NCI-H82 treated with DMSO at 0.1 percent for 48 hours (cell line): ENCODE data around the gene TRIM44.
"Not testable (repeated sequence)": the region's sequence is repeated elsewhere in the genome, so short reads cannot be mapped to it uniquely, and the experiment has no call there.

ENCODE experiments used
- DNase-seq: peaks from one replicate; lab custom pipeline; 2025; ENCODE audit not compliant: unreplicated experiment; lab: John Stamatoyannopoulos, UW

The TRIM44 gene

DNA sequence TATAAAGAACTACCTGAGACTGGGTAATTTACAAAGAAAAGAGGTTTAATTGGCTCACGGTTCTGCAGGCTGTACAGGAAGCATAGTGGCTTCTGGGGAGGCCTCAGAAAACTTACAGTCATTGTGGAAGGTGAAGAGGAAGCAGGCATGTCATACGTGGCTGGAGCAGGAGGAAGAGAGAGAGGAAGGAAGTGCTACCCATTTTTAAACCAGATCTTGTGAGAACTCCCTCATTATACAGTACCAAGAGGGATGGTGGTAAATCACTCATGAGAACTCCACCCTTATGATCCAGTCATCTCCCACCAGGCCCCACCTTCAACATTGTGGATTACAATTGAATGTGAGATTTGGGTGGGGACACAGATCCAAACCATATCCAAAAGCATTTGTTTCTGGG, 53.1 kb downstream of the TRIM44 start:
- DNase-seq = not testable (repeated sequence)

- DNase-seq = no peak
Measured at GRCh38 chr11:35717043-35717442, 54.5 kb downstream of the TRIM44 start.

DNA sequence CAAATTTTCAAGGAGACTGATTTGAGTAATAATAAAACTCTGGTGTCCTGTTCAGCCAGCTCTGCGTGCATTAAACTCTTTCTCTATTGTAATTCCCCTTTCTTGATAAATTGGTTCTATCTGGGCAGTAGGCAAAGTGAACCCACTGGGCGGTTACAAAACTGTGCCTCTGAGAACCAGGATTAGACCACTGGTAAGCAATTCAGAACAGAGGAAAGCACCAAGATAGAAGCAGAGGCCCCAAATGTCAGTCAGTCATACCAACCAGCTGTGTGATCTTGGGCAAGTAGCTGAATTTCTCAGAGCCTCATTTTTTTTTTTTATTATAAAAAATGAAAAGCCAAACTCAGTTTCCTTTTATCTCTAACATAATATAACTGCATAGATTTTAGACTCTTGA, 54.9 kb downstream of the TRIM44 start:
- DNase-seq = peak; percentile 52

DNA sequence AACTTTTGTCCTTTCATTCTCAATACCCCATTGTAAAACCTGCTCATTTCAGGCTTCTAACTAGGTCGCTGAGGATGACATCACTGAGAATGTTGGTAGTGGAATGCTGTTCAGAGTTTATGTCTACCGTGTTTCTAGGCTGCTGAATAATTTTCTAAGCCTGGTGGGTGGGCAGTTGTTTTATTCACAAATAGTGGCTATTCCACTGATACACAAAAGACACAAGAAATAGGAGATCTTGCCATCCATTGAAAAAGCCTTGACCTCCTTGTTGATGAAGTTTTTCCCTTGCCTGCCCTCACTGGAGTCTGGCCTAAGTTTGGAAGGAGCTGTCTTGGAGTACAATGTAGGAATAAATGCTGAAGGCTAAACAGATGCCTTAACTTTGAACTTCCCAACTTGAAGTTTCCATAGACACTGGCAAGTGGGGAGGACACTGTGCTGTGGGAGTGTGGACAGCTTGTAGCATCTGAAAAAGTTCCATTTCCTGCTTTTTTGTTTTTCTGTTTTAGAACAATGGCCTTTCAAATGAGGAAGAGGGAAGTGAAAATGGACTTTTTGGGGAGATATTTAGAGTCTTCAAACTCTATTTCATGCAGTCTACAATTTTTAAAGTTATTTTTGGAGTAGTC, 59.2 kb downstream of the TRIM44 start:
- no peak for DNase-seq

GRCh38 chr11:35722641-35723040, 60.1 kb downstream of the TRIM44 start:
- no peak for DNase-seq

GRCh38 chr11:35723493-35723892, 60.9 kb downstream of the TRIM44 start:
- no peak for DNase-seq

- DNase-seq = no peak
Measured at GRCh38 chr11:35723913-35724312, 61.3 kb downstream of the TRIM44 start.

DNA sequence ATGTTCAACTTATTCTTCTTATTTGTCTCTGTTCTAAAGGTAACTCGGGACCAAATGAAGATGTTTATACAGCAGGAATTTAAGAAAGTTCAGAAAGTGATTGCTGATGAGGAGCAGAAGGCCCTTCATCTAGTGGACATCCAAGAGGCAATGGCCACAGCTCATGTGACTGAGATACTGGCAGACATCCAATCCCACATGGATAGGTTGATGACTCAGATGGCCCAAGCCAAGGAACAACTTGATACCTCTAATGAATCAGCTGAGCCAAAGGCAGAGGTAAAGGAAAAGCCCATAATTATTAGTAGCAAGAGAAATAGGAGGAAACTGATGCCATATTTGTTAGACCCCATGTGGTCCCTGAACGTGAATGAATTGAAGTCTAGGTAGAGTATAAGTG, 63.3 kb downstream of the TRIM44 start:
- no peak for DNase-seq

GRCh38 chr11:35727140-35727539, 64.6 kb downstream of the TRIM44 start:
- no peak for DNase-seq

DNA sequence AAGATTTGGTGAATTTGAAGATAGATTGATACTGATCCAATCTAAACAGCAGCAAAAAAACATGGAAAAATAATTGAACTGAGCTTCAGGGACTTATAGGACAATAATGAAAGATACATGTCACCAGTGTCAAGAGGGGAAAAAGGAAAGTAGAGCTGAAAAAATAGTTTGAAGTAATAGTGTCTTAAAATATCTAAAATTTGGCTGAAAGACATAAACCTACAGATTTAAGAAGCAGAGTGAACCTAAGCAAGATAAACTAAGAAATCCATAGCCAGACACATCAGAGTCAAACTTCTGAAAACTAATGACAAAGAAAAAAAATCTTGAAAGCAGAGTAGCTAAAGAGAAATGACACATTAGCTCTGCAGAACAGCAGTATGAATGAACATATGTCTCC, 67.7 kb downstream of the TRIM44 start:
- no peak for DNase-seq

DNA sequence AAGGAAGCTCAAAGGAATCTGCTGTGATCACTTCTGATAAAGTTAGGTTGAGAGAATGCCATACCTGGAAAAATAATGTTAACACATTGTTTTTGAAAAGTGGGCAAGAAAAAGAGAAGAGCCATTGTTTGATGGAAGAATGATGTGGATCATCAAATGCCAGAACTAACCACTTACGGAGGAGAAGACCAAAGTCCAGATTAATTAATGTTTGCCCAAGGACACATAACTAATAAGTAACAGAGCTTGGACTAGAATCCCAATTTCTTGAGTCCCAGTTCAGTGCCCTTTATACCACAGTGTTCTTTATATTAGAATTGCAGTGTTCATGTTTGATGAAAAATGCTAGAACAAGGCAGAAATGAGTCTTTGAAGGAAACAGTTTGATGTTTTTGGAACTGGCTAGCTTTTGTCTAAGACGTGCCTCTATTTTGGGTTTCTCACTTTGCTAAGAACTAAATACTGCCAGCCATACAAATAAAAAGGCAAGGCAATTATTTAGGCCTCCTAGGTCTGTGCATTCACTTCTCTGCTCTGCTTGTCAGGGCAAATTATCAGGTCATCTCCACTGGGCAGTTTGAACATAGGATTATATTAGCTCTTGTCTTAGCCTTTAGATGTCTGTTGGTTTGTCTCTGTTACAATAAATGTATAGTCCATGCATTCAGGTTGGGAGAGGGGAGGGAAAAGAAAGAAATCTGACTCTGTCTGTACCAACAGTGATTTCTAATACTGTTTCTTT, 72.3 kb downstream of the TRIM44 start:
- DNase-seq = no peak

DNA sequence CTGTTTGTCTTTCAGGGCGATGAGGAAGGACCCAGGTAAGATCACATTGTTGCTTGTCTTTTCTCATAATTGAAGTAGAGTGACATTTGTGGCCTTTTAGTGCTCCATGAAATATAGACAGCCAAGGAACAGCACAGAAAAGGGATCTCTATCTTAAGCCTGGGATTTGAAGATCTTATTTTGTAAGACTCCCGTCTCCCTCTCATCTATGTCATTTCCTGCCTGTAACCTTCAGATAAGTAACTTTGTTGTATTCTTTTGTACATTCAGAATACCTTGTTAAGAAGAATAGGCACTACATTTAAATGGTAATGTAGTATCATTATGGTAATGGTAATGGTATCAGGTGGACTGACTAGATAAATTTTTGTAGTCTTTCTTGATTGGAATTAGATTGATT, 72.8 kb downstream of the TRIM44 start:
- DNase-seq = no peak

GRCh38 chr11:35735903-35736302, 73.3 kb downstream of the TRIM44 start:
- no peak for DNase-seq

DNA sequence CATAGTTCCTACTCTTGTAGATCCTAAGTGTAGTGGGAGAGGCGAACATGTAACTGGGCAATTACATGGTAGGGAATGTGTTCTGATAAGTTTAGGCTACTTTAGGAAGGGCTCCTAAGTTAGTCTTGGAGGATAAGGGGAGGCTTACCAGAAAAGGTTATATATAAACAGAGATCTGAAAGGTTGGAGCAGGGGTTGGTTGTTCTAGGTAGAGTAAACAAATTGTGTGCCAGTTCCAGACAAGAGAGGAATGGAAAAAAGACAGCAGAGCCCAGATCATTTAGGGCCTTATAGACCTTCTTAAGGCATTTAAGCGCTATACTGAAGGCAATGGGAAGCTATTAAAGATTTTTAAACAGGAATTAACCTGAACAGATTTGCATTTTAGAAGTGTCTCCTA, 74.4 kb downstream of the TRIM44 start:
- DNase-seq = no peak

DNA sequence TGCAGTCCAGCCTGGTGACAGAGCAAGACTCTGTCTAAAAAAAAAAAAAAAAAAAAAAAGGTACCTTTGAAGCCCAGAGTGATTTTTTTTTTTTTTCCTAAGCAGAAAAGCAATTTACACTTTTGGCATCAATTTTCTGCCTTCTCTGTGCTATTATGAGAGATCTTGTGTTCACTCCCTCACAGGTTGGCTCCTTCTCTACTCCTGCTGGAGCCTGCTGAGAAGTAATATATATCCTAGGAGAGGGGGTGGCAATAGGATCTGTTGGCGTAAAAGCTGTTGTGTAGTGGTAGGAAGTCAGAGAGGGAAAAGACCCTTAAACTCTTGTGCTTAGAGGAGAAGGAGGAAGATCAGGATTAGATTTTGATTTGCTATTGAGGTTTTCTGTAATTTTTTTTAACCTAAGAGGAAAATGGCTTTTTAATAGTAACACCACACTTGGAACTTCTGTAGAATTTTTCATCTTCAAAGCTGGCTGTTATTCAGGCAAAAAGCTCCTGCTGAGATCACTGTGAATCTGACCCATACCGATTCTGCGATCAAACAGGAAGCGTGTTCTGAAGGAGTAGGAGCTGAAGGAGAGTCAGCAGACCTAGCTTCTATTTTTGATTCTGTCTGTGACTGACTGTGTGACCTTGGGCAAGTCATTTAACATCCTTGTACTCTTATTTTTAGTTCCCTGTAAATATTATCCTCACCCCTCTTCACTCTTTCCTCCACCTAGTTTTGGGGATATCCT, 77.7 kb downstream of the TRIM44 start:
- DNase-seq = no peak

GRCh38 chr11:35742707-35743454, 80.3 kb downstream of the TRIM44 start:
- DNase-seq = no peak

DNA sequence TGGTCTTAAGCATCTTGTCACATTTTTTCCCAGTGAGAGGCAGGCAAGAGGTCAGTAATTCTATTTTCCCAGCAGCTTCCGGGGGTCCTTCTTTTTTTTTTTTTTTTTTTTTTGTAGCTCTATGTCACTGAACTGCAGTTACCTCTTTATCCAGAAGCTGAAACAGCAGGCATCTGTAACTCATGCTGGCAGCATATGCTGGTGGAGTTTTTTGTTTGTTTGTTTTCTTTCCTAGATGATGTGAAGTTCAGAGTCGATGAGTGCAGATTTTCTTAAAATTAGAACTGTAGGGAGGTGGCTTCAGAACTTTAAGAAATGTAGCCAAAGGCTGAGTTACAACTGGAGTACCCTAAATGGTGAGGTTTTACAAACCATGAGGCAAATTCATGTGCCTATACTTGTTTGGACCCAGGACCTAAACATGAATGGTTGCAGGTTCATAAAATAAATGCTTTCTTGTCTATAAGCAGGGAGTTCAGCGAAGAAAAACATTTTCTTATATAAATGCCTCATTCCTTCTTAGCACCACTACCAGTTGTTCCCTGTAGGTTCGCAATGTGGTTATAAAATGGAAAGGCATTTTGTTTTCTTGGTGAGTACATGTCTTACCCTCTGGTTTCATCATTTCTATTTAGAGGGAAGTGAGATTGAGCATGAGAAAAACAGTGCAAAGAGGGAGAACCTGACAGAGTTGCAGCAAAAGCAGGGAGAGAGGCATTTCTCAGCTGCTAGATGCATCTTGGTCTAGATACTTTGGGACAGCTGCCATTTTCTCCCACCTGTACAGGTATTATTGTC, 84.0 kb downstream of the TRIM44 start:
- DNase-seq = no peak

DNA sequence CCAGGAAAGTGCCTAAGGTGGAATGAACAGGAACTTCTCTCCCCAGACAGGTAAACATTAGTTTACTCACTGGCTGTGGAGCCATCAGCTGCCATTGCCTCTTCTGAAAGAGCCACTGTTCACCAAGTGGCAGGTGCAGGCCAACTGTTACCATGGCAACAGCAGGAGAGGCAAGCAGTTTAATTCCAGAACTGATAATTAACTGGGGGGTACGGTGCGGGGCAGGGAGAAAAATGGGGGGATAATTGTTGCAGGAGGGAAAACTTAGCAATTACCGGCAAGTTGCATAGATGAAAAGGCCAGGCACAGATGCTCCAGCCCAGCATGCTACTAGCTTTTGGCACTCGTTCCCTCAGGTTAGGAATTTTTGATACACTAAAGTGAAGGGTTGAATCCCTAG, 85.1 kb downstream of the TRIM44 start:
- no peak for DNase-seq

- DNase-seq = no peak
Measured at GRCh38 chr11:35748644-35749043, 86.1 kb downstream of the TRIM44 start.

DNA sequence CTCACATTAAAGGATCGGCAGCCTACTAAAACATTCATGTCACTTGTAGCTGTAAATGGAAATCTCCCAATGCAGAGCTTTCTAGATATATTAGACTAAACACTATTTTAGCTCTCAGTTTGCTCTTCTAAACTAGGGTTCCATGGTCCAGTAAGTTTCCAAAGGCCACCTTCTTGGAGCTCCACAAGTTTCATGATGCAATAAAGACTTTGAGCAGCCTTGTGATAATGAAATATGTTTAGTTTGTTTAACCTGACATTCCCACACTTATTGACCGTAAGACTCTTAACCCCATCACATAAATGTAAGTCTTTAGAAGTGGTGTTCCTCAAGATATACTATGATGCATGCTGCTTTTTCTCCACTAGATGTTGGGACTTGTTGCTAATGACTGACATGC, 87.7 kb downstream of the TRIM44 start:
- DNase-seq = no peak
